Measurements from ENCODE around the gene ELMO1. TPM values are rescaled to one million over a fixed set of nuclear protein-coding genes. Genes with fewer than 3 reads are reported as not detected.

Gene ELMO1
- total RNA-seq, 1 donor from 2014 or later: not detected

DNA sequence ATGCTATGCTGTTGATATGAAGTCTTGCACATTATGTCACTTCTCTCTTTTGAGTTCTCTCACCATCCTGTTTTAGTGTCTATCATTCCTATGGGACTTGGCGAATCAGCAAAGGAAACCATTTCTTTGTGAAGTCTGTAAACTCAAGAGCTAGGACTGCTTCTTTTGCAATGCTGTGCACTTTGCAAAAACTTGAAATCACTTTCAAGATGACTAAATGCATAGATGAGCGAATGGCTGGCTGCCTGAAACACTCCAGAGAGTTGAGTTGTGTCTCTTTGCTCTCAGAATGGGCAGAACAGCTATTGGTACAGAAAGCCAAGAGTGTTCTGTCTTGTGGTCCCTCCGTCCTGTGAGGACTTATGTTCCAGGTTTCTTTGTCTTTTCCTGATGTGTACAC, 18.3 kb upstream of the ELMO1 start:
- Mint-ChIP-seq H3K9me3 (ENCODE audit: unreplicated experiment) (peaks cover 5% of the 10 kb centered on the region), H3K36me3 (ENCODE audit: unreplicated experiment) (no peaks in the 10 kb centered on the region), H3K4me1 (ENCODE audit: unreplicated experiment) (no peaks in the 10 kb centered on the region), H3K27me3 (ENCODE audit: unreplicated experiment) (no peaks in the 10 kb centered on the region), H3K4me3 (ENCODE audit: unreplicated experiment) (no peak overlapping the region), H3K27ac (ENCODE audit: unreplicated experiment) (no peak overlapping the region)
- DNase-seq (ENCODE audit: extremely low spot score, unreplicated experiment): no peak
- TF ChIP-seq, protein P1, sequence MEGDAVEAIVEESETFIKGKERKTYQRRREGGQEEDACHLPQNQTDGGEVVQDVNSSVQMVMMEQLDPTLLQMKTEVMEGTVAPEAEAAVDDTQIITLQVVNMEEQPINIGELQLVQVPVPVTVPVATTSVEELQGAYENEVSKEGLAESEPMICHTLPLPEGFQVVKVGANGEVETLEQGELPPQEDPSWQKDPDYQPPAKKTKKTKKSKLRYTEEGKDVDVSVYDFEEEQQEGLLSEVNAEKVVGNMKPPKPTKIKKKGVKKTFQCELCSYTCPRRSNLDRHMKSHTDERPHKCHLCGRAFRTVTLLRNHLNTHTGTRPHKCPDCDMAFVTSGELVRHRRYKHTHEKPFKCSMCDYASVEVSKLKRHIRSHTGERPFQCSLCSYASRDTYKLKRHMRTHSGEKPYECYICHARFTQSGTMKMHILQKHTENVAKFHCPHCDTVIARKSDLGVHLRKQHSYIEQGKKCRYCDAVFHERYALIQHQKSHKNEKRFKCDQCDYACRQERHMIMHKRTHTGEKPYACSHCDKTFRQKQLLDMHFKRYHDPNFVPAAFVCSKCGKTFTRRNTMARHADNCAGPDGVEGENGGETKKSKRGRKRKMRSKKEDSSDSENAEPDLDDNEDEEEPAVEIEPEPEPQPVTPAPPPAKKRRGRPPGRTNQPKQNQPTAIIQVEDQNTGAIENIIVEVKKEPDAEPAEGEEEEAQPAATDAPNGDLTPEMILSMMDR (IDR thresholded peaks at IDR 0.05): no peak

DNA sequence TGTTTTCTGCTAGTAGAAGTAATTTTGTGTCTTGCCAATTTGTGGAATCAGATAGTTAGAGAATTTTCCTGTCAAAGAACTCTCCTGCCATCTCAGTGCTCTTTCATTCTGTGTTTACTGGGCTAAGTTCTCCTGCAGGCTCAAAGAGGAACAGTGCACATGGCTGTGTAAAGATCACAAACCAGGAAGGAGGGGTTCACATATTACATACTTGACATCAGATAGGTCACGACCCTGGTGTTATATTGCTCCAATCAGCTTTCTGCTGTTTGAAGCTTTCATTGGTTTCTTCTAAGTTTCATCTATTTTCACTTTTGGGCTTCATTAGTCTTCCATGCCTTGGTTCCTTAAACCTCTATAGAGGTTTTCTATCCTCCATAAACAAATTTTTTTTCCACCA, 13.5 kb upstream of the ELMO1 start:
- H3K4me3 Mint-ChIP-seq (ENCODE audit: unreplicated experiment): no peak overlapping the region
- DNase-seq (ENCODE audit: extremely low spot score, unreplicated experiment): no peak
- H3K4me1 Mint-ChIP-seq (ENCODE audit: unreplicated experiment): no peaks in the 10 kb centered on the region
- H3K27me3 Mint-ChIP-seq (ENCODE audit: unreplicated experiment): no peaks in the 10 kb centered on the region
- no peaks in the 10 kb centered on the region for H3K36me3 Mint-ChIP-seq (ENCODE audit: unreplicated experiment)
- TF ChIP-seq, protein P1 (IDR thresholded peaks at IDR 0.05): no peak
- H3K27ac Mint-ChIP-seq (ENCODE audit: unreplicated experiment): no peak overlapping the region
- H3K9me3 Mint-ChIP-seq (ENCODE audit: unreplicated experiment): no peaks in the 10 kb centered on the region

DNA sequence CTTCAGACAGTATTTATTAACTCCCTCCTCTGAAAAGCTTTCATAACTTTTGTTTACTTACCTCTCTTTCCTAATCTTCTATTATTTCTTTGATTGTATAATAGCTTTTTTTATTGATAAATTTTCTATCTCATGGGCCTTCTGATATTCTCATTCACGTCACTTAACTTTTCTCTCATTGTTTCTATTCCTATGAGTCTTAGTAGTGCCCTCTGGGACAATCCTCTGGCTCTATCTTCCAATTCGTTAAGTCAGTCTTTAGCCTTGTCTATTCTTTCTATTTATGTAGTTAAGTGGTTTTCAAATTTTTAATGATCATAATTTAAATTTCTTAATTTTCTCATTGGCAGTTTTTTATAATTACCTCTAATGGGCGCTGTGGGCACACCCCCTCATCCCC, 6.4 kb upstream of the ELMO1 start:
- no peak overlapping the region for H3K27ac Mint-ChIP-seq (ENCODE audit: unreplicated experiment)
- DNase-seq (ENCODE audit: extremely low spot score, unreplicated experiment): no peak
- H3K4me1 Mint-ChIP-seq (ENCODE audit: unreplicated experiment): no peaks in the 10 kb centered on the region
- H3K4me3 Mint-ChIP-seq (ENCODE audit: unreplicated experiment): no peak overlapping the region
- H3K27me3 Mint-ChIP-seq (ENCODE audit: unreplicated experiment): peaks cover 26% of the 10 kb centered on the region
- H3K36me3 Mint-ChIP-seq (ENCODE audit: unreplicated experiment): no peaks in the 10 kb centered on the region
- H3K9me3 Mint-ChIP-seq (ENCODE audit: unreplicated experiment): no peaks in the 10 kb centered on the region
- TF ChIP-seq, protein P1 (IDR thresholded peaks at IDR 0.05): no peak

DNA sequence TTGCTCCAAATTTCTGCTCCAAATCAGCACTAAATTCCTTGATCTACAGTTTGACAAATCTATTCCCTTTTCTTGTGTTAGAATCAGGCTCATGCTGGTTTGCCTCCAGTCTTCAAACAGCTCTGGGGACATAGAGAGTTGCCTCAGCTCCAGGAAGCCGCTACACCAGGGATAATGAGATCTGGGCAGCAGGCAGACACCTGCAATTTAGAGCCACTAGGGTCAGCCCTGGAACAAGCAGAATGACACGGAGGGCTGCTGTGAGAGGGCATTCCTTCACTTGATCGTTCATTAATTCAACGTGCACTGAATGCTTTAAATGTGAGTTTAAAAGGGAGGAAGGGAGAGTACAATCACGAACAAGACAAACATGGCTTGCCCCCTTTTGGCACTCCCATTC, 3.7 kb upstream of the ELMO1 start:
- H3K9me3 Mint-ChIP-seq (ENCODE audit: unreplicated experiment): no peaks in the 10 kb centered on the region
- H3K4me1 Mint-ChIP-seq (ENCODE audit: unreplicated experiment): peaks cover 7% of the 10 kb centered on the region
- no peak overlapping the region for H3K4me3 Mint-ChIP-seq (ENCODE audit: unreplicated experiment)
- no peak for DNase-seq (ENCODE audit: extremely low spot score, unreplicated experiment)
- H3K36me3 Mint-ChIP-seq (ENCODE audit: unreplicated experiment): no peaks in the 10 kb centered on the region
- H3K27me3 Mint-ChIP-seq (ENCODE audit: unreplicated experiment): peaks cover 47% of the 10 kb centered on the region
- TF ChIP-seq, protein P1 (IDR thresholded peaks at IDR 0.05): no peak
- no peak overlapping the region for H3K27ac Mint-ChIP-seq (ENCODE audit: unreplicated experiment)

DNA sequence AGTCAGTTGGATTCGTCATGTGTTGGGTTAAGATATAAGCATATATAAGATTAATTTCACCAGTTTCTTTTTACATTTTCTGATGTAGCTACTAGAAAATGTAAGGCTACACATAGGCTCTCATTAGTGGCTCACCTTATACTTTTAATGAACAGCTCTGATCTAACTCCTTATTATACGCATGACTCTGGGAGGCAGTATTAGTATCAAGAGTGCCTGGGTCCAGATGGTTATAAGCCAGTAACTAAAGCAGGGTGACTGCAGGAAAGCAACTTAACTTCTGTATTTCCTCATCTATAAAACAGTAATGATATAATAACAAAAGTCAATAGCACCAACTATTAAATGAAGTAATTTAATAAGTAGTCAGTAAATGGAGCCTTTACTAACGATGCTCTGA, 1.4 kb upstream of the ELMO1 start:
- Mint-ChIP-seq H3K27ac (ENCODE audit: unreplicated experiment) (no peak overlapping the region), H3K36me3 (ENCODE audit: unreplicated experiment) (no peaks in the 10 kb centered on the region), H3K4me3 (ENCODE audit: unreplicated experiment) (no peak overlapping the region), H3K9me3 (ENCODE audit: unreplicated experiment) (no peaks in the 10 kb centered on the region), H3K27me3 (ENCODE audit: unreplicated experiment) (peaks cover 68% of the 10 kb centered on the region), H3K4me1 (ENCODE audit: unreplicated experiment) (peaks cover 9% of the 10 kb centered on the region)
- no peak for DNase-seq (ENCODE audit: extremely low spot score, unreplicated experiment)
- TF ChIP-seq, protein P1 (IDR thresholded peaks at IDR 0.05): no peak
